Measurements from ENCODE around the gene NMNAT2.

DNA sequence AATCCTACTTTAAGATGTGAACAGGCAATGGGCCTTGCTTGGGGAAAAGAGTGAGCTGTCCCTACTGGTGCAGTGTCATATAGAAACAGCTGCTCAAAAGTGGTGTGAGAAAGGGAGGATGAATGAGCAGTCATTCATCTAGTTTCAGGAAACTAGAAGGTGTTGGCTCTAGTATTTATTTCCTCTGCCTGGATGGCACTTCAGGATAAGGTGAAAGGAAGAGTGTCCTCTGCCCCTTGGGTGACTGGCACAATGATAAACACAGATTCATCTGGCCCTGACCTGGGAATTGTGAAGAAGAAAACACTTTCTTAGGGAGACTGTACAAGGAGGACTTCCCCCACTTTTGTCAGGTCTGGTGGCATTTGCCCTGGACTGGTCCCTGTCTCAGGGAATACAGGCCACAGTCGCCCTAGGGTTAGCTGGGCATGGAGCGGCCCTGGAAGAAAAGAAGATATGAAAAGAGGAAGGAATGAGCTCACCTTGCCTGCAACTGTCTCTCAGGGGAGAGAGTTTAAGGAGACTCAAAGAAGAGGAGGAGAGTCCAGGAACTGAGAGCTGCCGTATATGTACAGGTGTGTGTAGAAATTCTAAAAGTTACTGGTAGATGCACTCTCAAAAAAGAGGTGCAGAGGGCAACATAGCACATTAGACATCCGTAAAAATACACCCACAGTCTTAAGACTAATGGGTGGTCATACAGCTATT lies 13.8 kb upstream of the NMNAT2 start:
- TF ChIP-seq ZFX (IDR thresholded peaks at IDR 0.05) (no peak), POLR2A (IDR thresholded peaks at IDR 0.05; ENCODE audit: borderline replicate concordance, extremely low read depth, insufficient read depth, insufficient read length) (no peak), EZH2phosphoT487 (IDR thresholded peaks at IDR 0.05; ENCODE audit: borderline replicate concordance) (no peak), POLR2AphosphoS5 (IDR thresholded peaks at IDR 0.05; ENCODE audit: low read depth, low read length) (no peak), YY1 (IDR thresholded peaks at IDR 0.05; ENCODE audit: extremely low read depth, insufficient replicate concordance, low read depth, low read length) (no peak), ZNF274 (IDR thresholded peaks at IDR 0.05; ENCODE audit: low read depth, low read length) (no peak), RAD21 (IDR thresholded peaks at IDR 0.05; ENCODE audit: low read depth) (no peak), JUND (IDR thresholded peaks at IDR 0.05) (no peak), ELF1 (IDR thresholded peaks at IDR 0.05; ENCODE audit: borderline replicate concordance, low read depth) (no peak), EZH2 (IDR thresholded peaks at IDR 0.05) (no peak)
- TF ChIP-seq, protein P1, sequence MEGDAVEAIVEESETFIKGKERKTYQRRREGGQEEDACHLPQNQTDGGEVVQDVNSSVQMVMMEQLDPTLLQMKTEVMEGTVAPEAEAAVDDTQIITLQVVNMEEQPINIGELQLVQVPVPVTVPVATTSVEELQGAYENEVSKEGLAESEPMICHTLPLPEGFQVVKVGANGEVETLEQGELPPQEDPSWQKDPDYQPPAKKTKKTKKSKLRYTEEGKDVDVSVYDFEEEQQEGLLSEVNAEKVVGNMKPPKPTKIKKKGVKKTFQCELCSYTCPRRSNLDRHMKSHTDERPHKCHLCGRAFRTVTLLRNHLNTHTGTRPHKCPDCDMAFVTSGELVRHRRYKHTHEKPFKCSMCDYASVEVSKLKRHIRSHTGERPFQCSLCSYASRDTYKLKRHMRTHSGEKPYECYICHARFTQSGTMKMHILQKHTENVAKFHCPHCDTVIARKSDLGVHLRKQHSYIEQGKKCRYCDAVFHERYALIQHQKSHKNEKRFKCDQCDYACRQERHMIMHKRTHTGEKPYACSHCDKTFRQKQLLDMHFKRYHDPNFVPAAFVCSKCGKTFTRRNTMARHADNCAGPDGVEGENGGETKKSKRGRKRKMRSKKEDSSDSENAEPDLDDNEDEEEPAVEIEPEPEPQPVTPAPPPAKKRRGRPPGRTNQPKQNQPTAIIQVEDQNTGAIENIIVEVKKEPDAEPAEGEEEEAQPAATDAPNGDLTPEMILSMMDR (IDR thresholded peaks at IDR 0.05 in 2 of 3, conservative IDR thresholded peaks at IDR 0.05 in 1 of 3; ENCODE audit: borderline replicate concordance in 1 of 3, insufficient read depth in 1 of 3, low read depth in 2 of 3, low read length in 2 of 3), result no peak
- TF ChIP-seq, protein P2, sequence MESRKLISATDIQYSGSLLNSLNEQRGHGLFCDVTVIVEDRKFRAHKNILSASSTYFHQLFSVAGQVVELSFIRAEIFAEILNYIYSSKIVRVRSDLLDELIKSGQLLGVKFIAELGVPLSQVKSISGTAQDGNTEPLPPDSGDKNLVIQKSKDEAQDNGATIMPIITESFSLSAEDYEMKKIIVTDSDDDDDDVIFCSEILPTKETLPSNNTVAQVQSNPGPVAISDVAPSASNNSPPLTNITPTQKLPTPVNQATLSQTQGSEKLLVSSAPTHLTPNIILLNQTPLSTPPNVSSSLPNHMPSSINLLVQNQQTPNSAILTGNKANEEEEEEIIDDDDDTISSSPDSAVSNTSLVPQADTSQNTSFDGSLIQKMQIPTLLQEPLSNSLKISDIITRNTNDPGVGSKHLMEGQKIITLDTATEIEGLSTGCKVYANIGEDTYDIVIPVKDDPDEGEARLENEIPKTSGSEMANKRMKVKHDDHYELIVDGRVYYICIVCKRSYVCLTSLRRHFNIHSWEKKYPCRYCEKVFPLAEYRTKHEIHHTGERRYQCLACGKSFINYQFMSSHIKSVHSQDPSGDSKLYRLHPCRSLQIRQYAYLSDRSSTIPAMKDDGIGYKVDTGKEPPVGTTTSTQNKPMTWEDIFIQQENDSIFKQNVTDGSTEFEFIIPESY (IDR thresholded peaks at IDR 0.05; ENCODE audit: extremely low read depth, insufficient replicate concordance, low read length), result no peak
- TF ChIP-seq, protein P3, sequence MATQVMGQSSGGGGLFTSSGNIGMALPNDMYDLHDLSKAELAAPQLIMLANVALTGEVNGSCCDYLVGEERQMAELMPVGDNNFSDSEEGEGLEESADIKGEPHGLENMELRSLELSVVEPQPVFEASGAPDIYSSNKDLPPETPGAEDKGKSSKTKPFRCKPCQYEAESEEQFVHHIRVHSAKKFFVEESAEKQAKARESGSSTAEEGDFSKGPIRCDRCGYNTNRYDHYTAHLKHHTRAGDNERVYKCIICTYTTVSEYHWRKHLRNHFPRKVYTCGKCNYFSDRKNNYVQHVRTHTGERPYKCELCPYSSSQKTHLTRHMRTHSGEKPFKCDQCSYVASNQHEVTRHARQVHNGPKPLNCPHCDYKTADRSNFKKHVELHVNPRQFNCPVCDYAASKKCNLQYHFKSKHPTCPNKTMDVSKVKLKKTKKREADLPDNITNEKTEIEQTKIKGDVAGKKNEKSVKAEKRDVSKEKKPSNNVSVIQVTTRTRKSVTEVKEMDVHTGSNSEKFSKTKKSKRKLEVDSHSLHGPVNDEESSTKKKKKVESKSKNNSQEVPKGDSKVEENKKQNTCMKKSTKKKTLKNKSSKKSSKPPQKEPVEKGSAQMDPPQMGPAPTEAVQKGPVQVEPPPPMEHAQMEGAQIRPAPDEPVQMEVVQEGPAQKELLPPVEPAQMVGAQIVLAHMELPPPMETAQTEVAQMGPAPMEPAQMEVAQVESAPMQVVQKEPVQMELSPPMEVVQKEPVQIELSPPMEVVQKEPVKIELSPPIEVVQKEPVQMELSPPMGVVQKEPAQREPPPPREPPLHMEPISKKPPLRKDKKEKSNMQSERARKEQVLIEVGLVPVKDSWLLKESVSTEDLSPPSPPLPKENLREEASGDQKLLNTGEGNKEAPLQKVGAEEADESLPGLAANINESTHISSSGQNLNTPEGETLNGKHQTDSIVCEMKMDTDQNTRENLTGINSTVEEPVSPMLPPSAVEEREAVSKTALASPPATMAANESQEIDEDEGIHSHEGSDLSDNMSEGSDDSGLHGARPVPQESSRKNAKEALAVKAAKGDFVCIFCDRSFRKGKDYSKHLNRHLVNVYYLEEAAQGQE (IDR thresholded peaks at IDR 0.05; ENCODE audit: low read depth), result no peak

Measured in HCT116 (cell line).